ENCODE results near the gene ANK3.
"Not testable (repeated sequence)": the region's sequence is repeated elsewhere in the genome, so short reads cannot be mapped to it uniquely, and the experiment has no call there.

Gene ANK3

DNA sequence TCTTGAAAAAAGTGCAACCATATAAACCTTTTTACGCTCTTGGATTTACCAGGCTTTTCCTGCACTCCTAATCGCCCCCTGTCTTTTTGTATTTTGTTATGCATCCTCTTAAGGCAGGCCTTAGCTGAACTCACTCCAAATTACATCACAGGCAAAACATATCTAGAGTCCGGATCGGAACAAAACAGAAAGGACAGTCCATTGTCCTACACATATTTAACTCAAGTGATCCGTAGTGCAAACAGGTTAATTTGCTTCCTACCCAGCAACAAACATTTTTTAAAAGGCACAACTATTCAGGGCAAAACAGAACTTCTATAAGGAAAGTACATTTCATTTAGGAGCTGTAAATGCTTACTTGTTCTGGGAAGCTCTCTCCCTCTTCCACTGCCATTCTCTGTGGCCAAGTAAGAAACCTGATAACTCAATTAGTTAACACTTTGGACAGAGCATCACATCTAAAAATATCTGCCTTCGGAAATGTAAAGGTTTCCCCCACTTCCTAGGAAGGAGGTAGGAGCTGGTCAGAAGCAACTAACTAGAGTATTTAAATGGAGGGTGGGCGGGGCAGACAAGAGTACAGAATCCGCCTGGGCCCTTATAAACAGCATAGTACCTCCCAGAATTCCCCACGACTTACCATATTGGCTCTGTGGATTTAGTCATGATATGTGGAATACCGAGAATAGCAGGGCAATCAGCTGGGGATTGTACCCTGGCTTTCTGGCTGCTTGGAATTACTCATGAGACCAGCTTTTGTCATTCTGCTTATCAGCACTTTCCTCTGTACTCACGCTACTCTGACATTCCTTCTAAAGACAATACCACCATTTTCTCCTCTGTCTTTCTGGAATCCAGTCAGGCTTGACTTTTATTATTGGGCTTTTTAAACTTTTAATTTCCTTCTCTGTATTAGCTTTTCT is 89.5 kb downstream of the ANK3 start:
- no peak for DNase-seq

DNA sequence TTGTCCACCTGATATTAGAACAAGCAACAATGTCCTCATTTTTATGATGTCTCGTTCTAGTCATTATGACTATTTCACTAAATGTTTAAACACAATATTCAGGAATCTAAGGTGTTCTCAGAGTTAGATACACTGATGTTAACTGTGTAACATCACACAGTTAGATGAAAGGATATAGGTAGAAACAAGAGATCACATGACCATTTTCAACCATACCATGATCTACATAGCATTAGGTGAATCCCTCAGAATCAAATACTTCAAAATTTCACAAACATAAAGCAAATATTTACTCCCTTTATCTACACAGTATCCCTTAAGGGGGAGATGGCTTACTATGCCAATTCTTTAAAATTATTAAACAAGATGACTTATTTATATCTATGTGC is 90.3 kb downstream of the ANK3 start:
- no peak for DNase-seq

DNA sequence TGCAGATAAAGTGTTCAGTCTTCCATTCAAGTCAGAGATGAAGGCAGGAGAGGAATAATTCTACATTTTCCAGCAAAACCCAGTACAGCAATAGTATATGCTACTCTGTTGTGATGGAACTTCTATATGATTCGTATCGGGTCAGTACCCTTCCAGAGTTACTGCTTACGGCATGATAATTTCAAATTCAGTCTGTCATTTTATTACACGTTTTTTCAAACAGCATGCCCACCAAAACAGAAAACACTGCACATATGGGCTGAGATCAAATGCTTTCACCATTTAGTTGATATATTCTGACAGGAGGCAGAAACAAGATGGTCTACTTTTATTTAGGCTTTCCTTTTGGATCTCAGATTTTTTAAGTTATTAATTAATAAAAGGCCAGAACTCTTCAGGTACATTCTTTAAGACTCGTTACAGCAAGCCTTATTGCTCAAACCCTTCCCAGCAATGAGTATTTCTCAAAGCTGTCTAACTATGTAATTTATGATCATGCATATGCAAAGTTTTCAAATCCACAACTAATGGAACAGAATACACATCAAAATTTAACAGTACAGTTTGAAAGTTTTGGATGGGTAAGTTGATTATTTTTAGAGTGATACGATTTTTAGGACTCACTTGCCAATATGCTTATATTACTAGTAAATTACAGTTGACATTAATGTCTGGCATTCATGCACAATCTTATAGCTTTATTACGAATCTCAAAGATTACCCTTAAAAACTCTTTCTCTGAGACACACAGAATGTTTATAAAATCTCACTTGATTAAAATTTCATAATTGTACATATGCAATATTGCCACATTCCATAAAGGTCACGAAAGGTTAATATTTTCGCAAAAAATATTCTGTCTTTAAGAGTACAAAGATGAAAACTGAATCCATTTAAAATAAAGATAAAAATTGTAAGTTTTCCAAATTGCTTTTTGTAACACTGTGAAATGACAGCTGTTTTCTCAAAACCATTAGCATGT is 91.0 kb downstream of the ANK3 start:
- no peak for DNase-seq

- no peak for DNase-seq
Observed at GRCh38 chr10:60296073-60296472, 93.6 kb downstream of the ANK3 start.

GRCh38 chr10:60295028-60295937 is 94.4 kb downstream of the ANK3 start:
- no peak for DNase-seq

DNA sequence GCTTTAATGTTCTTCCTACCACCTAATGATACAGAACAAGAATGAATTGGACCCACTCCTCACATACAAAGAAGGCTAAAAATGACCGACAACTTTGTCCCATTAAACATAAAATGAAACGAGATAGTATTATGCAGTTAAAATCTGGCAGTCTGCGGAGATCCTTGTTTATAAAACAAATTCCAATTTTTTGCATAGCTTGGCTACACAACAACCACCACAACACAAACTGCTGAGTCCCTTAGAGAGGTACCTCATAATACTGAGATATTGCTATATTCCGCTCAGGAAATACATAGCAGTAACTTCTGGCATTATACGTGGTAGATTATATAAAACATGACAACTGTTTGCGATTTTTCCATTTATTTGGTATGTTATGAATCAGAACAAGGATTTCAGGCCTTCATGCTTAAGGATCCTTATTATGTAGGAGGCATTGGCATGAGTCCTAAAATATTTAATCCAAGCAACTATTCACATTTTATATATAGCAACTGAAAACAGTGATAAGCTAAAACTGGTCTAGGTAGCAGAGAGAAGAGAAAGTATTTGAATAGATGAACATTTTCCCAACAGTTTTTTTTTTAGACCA is 96.0 kb downstream of the ANK3 start:
- DNase-seq, result no peak

DNA sequence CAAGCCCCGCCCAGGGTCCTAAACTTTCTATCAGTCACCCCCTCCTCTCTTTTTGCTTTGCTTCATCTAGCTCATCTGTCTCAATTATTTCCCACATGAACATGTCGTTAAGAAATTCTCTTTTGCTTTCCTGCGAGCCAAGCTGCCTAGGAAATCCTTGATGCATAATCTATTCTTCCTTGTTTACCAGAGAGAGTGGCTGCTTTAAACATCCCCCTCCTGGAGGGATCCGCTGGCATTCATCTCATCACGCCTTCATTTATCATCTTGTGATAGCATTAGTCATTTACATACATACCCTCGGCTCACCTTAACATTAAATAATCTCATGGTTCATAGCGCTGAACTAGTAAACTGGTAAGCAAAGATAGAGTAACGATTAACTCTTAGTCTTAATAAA is 96.7 kb downstream of the ANK3 start:
- no peak for DNase-seq

- DNase-seq, result not testable (repeated sequence)
Observed at GRCh38 chr10:60292536-60292935, 97.1 kb downstream of the ANK3 start.

DNA sequence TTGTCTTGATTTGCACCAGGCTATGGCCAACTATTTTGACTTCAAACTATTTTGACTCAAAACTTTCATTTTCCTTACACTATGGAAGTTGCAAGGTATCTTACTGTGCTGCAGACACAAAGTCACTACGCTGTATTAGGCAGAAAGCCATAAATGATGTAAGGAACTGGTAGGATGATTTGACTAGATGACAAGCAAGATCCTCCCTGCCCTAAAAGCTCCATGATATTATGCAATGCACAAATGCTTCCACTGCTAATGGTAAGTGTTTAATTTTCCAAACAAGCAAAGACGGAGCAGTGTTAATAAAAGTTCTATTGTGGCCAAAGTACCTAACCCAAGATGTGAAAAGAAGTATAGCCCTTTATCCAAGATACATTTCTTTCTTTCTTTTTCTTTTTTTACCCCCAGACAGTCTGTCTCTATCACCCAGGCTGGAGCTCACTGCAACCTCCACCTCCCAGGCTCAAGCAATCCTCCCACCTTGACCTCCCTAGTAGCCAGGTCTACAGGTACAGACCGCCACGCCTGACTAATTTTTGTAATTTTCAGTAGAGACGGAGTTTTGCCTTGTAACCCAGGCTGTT is 98.2 kb downstream of the ANK3 start:
- no peak for DNase-seq

GRCh38 chr10:60290558-60290957 is 99.1 kb downstream of the ANK3 start:
- peak; percentile 11 for DNase-seq

DNA sequence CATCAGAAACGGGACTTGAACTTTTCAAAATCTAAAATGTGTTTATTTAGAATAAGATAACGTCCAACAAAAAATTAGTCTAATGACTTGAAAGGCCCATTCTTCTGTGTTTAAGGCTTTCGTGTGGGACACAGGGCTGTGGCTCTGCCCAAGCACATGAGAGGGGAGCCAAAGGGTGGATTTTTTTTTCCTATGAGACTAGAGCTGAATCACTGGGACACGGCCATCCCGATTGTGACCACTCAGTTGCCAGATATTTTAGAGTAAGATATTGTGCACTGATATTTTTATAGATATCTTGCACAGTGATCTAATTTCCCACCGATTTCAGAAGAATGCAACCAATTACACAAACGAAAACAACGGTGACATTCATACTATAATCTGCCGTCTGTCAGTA is 99.9 kb downstream of the ANK3 start:
- DNase-seq, result no peak

DNA sequence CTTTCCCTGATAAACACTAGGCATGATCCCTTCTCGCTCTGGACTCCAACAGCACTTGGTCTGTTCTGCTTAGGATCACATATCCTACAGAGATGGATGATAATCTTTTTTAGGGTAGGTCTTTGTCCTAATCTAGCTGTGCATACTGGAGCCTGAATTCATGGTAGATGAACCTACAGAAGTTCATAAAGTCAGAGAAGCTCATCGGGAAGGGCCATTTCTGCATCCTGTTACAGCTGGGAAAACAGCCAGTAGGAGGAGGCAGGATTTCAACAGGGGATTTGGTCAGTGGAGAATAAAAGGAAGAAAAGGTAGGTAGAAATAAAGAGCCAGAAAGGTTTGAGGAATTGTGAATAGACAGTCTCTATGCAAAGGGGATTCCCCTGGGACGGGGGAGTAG is 101.4 kb downstream of the ANK3 start:
- no peak for DNase-seq

- DNase-seq, result no peak
Observed at GRCh38 chr10:60286559-60286958, 103.1 kb downstream of the ANK3 start.

- no peak for DNase-seq
Observed at GRCh38 chr10:60283397-60283796, 106.3 kb downstream of the ANK3 start.

DNA sequence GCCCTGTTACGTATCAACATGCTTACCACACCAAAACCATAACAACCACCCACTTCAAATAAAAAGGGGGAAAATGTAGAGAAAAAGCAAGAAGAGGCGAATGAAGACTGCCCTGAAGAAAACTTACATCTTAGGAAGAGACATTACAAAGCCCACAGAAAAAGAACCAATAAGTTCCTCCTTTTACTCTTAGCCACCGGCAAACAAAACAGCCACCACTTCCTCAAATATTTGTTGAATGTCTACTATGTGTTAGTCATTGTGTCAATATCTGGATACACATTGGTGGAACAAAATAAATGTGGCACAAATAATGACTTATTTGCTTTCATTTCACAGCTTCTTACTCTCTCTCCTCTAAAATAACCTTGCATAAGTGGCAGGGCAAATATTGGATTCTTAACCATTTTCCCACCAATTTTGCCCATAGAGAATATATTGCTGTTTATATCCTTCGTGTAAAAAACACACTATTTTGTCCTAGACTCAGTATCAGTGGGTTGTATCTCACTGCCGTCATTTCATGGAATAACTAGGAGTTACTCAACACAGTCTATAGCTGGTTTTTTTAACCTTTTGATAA is 106.8 kb downstream of the ANK3 start:
- DNase-seq, result peak; percentile 14

- DNase-seq, result no peak
Observed at GRCh38 chr10:60281792-60282353, 107.8 kb downstream of the ANK3 start.

GRCh38 chr10:60281331-60281730 is 108.3 kb downstream of the ANK3 start:
- no peak for DNase-seq

- DNase-seq, result peak; percentile 73
Observed at GRCh38 chr10:60280475-60280874, 109.2 kb downstream of the ANK3 start.

DNA sequence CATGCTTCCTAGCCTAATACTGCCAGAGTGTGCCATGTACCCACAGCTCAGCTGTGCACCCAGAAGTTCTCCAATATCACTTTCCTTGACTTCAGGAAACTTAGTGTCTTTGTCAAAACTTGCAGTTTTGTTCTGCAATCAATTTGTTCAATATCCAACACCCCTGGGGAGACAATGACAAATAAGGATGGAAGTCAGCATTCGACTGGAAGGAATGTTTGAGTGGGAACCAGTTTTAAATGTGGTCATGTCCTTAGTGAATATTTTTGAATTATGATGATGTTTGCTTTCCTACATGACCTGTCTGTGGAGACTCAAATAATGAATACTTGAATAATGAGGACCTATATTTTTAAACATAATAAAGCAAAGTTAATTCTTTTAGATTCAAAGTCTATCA is 112.0 kb downstream of the ANK3 start:
- no peak for DNase-seq

DNA sequence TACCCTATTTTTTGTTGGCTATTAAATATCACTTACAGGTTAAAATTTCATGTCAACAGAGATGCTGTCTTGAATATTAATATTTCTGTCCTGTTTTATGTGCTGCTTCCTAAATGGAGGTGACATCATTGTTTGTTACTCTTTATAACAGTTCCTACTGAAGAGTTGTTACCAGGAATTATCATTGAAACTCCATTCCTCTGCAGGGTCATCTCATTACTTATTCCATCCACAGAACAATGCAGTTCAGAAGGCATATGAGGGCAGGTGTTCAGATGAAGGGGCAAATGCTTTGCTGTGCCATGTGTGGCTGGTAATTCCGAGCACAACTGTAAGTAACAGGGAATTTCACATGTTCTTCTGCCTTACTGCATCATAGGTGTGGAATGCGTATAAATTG is 113.4 kb downstream of the ANK3 start:
- DNase-seq, result no peak

Measured in NCI-H345 (cell line).